Neural cell (in vitro differentiated cells): ENCODE measurements around the gene C10orf143. TPM values are rescaled to one million over a fixed set of nuclear protein-coding genes. Genes with fewer than 3 reads are reported as not detected.

Experiments
- H2AFZ ChIP-seq: fragments of 200-600, 300-800 bp; sonication (generic), shearing (Covaris generic); 2 replicates; pipeline ENCODE4 v1.6.0; 2014; ENCODE audit warnings: low read depth, mild to moderate bottlenecking, antibody characterized with exemption, low read length, moderate library complexity
- H3F3A ChIP-seq: fragments of 200-600 bp; shearing (Covaris generic); 2 replicates; pipeline ENCODE4 v1.6.1; 2016; ENCODE audit warnings: mild to moderate bottlenecking, moderate library complexity, mixed read lengths, antibody characterized with exemption, low read length; ENCODE audit not compliant: insufficient read depth, poor library complexity, severe bottlenecking
- H3K27ac ChIP-seq: fragments of 200-600, 300-800 bp; sonication (generic), shearing (Covaris generic); 2 replicates; pipeline ENCODE4 v1.5.1; 2014; ENCODE audit warnings: mild to moderate bottlenecking, low read length, moderate library complexity
- H3K27me3 ChIP-seq: fragments of 300-800, 200-600 bp; sonication (generic), shearing (Covaris generic); 2 replicates; pipeline ENCODE4 v1.6.0; 2014; ENCODE audit warnings: mild to moderate bottlenecking, low read depth, low read length, moderate library complexity; ENCODE audit not compliant: insufficient read depth
- H3K36me3 ChIP-seq: fragments of 300-800, 200-600 bp; sonication (generic), shearing (Covaris generic); 2 replicates; pipeline ENCODE4 v1.5.1; 2014; ENCODE audit warnings: mild to moderate bottlenecking, antibody characterized with exemption, low read length, moderate library complexity; ENCODE audit not compliant: insufficient read depth
- H3K4me2 ChIP-seq: fragments of 300-800, 200-600 bp; sonication (generic), shearing (Covaris generic); 2 replicates; pipeline ENCODE4 v1.6.0; 2014; ENCODE audit warnings: mild to moderate bottlenecking, low read length
- H3K4me3 ChIP-seq: fragments of 300-800, 200-600 bp; sonication (generic), shearing (Covaris generic); 2 replicates; pipeline ENCODE4 v1.5.1; 2014; ENCODE audit warnings: mild to moderate bottlenecking, low read length, moderate library complexity
- H3K79me2 ChIP-seq: fragments of 200-600 bp; shearing (Covaris generic); replicated peaks from 2 replicates; pipeline ENCODE4 v1.6.0; 2014; ENCODE audit warnings: mild to moderate bottlenecking, low read length, moderate library complexity; ENCODE audit not compliant: insufficient read depth
- H3K9ac ChIP-seq: fragments of 300-800, 200-600 bp; sonication (generic), shearing (Covaris generic); 2 replicates; pipeline ENCODE4 v1.6.1; 2016; ENCODE audit warnings: mild to moderate bottlenecking, low read length, mixed read lengths
- H3K9me2 ChIP-seq: fragments of 200-600 bp; shearing (Covaris generic); 2 replicates; pipeline ENCODE4 v1.6.1; 2016; ENCODE audit warnings: mild to moderate bottlenecking, low read length, mixed read lengths; ENCODE audit not compliant: insufficient read depth
- H3K9me3 ChIP-seq: fragments of 200-600, 300-800 bp; sonication (generic), shearing (Covaris generic); 2 replicates; pipeline ENCODE4 v1.6.1; 2016; ENCODE audit warnings: mild to moderate bottlenecking, mixed run types, low read length, moderate library complexity, mixed read lengths
- H4K20me1 ChIP-seq: fragments of 200-600 bp; shearing (Covaris generic); 2 replicates; pipeline ENCODE4 v1.6.1; 2016; ENCODE audit warnings: mild to moderate bottlenecking, mixed run types; ENCODE audit not compliant: insufficient read depth
- CTCF ChIP-seq: fragments of 450-650 bp; IDR thresholded peaks from 2 replicates; pipeline ENCODE4 v1.5.1; 2014; ENCODE audit warnings: antibody characterized with exemption, mild to moderate bottlenecking, moderate library complexity; ENCODE audit not compliant: poor library complexity, severe bottlenecking
- EP300 ChIP-seq: fragments of 450-650 bp; conservative IDR thresholded peaks from 2 replicates; pipeline ENCODE4 v1.6.1; 2014; ENCODE audit warnings: antibody characterized with exemption, mild to moderate bottlenecking, moderate library complexity; ENCODE audit not compliant: poor library complexity, severe bottlenecking
- EZH2 ChIP-seq: fragments of 200-600, 300-800 bp; shearing (Covaris generic), sonication (generic); IDR thresholded peaks from 2 replicates; pipeline ENCODE4 v1.6.1; 2014; ENCODE audit warnings: antibody characterized with exemption, low read length, borderline replicate concordance, mild to moderate bottlenecking; ENCODE audit not compliant: insufficient read depth, poor library complexity, severe bottlenecking
- MXI1 ChIP-seq: fragments of 450-650 bp; conservative IDR thresholded peaks from 2 replicates; pipeline ENCODE4 v1.6.1; 2014; ENCODE audit warnings: antibody characterized with exemption, mild to moderate bottlenecking; ENCODE audit not compliant: poor library complexity, severe bottlenecking
- POLR2AphosphoS5 ChIP-seq: IDR thresholded peaks from 2 replicates; pipeline ENCODE4 v1.6.1; 2012
- RAD21 ChIP-seq: fragments of 450-650 bp; conservative IDR thresholded peaks from 2 replicates; pipeline ENCODE4 v1.6.1; 2014; ENCODE audit warnings: antibody characterized with exemption, mild to moderate bottlenecking, moderate library complexity
- REST ChIP-seq: IDR thresholded peaks from 2 replicates; pipeline ENCODE4 v1.6.1; 2012; ENCODE audit warnings: borderline replicate concordance
- SMC3 ChIP-seq: fragments of 450-650 bp; conservative IDR thresholded peaks from 2 replicates; pipeline ENCODE4 v1.6.1; 2014; ENCODE audit warnings: antibody characterized with exemption, mild to moderate bottlenecking, moderate library complexity; ENCODE audit not compliant: poor library complexity
- TAF1 ChIP-seq: IDR thresholded peaks from 2 replicates; pipeline ENCODE4 v1.6.1; 2012; ENCODE audit warnings: low read depth
- polyA plus RNA-seq: library from polyadenylated mRNA; depleted of rRNA; stranded (reverse); fragments of >200 nt; gene quantifications from 2 replicates; pipeline ENCODE4 v1.2.3, GENCODE V29; 2014

Gene C10orf143
- polyA plus RNA-seq, 1 donor from 2014 or later: 1.4 TPM

DNA sequence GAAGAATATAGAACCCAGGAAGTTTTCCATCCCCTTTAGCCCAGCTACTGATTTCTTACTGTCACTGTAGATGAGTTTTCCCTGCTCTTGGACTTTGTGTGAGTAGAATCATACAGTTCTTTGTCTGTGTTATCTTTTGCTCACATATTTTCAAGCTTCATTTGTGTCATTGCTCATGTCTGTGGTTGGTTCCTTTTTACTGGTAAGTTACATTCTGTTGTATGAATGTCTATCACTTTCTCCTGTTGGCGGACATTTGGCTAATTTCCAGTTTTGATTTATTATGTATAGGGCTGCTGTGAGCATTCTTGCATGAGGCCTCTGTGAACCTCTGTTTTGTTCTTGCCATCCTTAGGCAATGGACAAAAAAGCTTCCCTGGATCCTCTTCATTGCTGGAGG is 30.8 kb upstream of the C10orf143 start:
- Histone ChIP-seq H3K4me2 (no peak overlapping the region), H3K9me2 (no peaks in the 10 kb centered on the region), H3K27ac (no peak overlapping the region), H3K27me3 (no peaks in the 10 kb centered on the region), H3K79me2 (peaks cover 52% of the 10 kb centered on the region), H3F3A (no peaks in the 10 kb centered on the region), H4K20me1 (no peaks in the 10 kb centered on the region), H3K9ac (no peak overlapping the region), H3K36me3 (no peaks in the 10 kb centered on the region), H3K4me3 (no peak overlapping the region), H2AFZ (no peak overlapping the region), H3K9me3 (no peaks in the 10 kb centered on the region)
- TF ChIP-seq RAD21: no peak
- TF ChIP-seq REST: no peak
- no peak for TF ChIP-seq POLR2AphosphoS5
- no peak for TF ChIP-seq EP300
- TF ChIP-seq TAF1: no peak
- TF ChIP-seq EZH2: no peak
- no peak for TF ChIP-seq SMC3
- no peak for TF ChIP-seq MXI1
- TF ChIP-seq CTCF: no peak

GRCh38 chr10:130141038-130141437 is 30.4 kb upstream of the C10orf143 start:
- Histone ChIP-seq H3F3A (no peaks in the 10 kb centered on the region), H3K9ac (no peak overlapping the region), H3K9me2 (no peaks in the 10 kb centered on the region), H3K4me3 (no peak overlapping the region), H3K36me3 (no peaks in the 10 kb centered on the region), H3K4me2 (no peak overlapping the region), H3K27me3 (no peaks in the 10 kb centered on the region), H2AFZ (no peak overlapping the region), H3K27ac (no peak overlapping the region), H3K9me3 (no peaks in the 10 kb centered on the region), H4K20me1 (no peaks in the 10 kb centered on the region), H3K79me2 (peaks cover 52% of the 10 kb centered on the region)
- TF ChIP-seq EP300 (no peak), REST (no peak), RAD21 (no peak), EZH2 (no peak), SMC3 (no peak), CTCF (no peak), MXI1 (no peak)
